CD4-positive, alpha-beta memory T cell (primary cell): Measurements from ENCODE around the gene ALKAL2. TPM values are rescaled to one million over a fixed set of nuclear protein-coding genes. Genes with fewer than 3 reads are reported as not detected.
A peak's percentile ranks its signal among the peaks of the same experiment; 100 is the strongest.

Source experiments
- CTCF ChIA-PET: fragments of 350-600 bp; sonication (Branson Sonifier 250); formaldehyde crosslinking; loops from one replicate; lab custom pipeline; 2021; ENCODE audit warnings: inconsistent platforms; ENCODE audit not compliant: partially characterized antibody; lab: Charles Lee
- POLR2A ChIA-PET: fragments of 350-600 bp; sonication (Branson Sonifier 250); formaldehyde crosslinking; loops from one replicate; lab custom pipeline; 2021; ENCODE audit not compliant: partially characterized antibody; lab: Charles Lee
- DNase-seq, 5 donors: peaks; one replicate each; pipeline versions ENCODE4 v3.0.0 to v3.0.0-alpha.2; 2020 to 2022; ENCODE audit warnings: mixed read lengths in 1 of 5
- H3K27ac ChIP-seq: one replicate; pipeline ENCODE4 v1.7.0; 2013; ENCODE audit warnings: low read depth, low read length
- H3K27me3 ChIP-seq: 2 replicates; pipeline ENCODE4 v1.7.0; 2013; ENCODE audit warnings: mild to moderate bottlenecking, low read length, moderate library complexity; ENCODE audit not compliant: insufficient read depth
- H3K36me3 ChIP-seq: 2 replicates; pipeline ENCODE4 v1.7.0; 2013; ENCODE audit warnings: mild to moderate bottlenecking, low read length, moderate library complexity; ENCODE audit not compliant: insufficient read depth
- H3K4me1 ChIP-seq: 2 replicates; pipeline ENCODE4 v1.7.0; 2013; ENCODE audit warnings: mild to moderate bottlenecking, low read length, moderate library complexity; ENCODE audit not compliant: insufficient read depth
- H3K4me3 ChIP-seq, 2 donors: one replicate each; pipeline ENCODE4 v1.7.0; 2013; ENCODE audit warnings: low read length in 2 of 2, mild to moderate bottlenecking in 1 of 2
- H3K9me3 ChIP-seq, 2 donors: one replicate each; pipeline ENCODE4 v1.7.0; 2013; ENCODE audit warnings: low read length in 2 of 2, control low read depth in 1 of 2; ENCODE audit not compliant: control insufficient read depth in 1 of 2
- H3K27ac Mint-ChIP-seq, 7 donors: one replicate each; pipeline ENCODE4 v1.8.0; 2020 to 2021; ENCODE audit warnings: mixed read lengths in 7 of 7, mild to moderate bottlenecking in 6 of 7, inconsistent platforms in 3 of 7, moderate library complexity in 3 of 7
- H3K27me3 Mint-ChIP-seq, 2 donors: one replicate each; pipeline ENCODE4 v1.8.0; 2020 to 2021; ENCODE audit warnings: mixed read lengths in 2 of 2
- H3K36me3 Mint-ChIP-seq, 2 donors: one replicate each; pipeline ENCODE4 v1.8.0; 2020 to 2021; ENCODE audit warnings: mixed read lengths in 2 of 2, inconsistent platforms in 1 of 2, mild to moderate bottlenecking in 1 of 2
- H3K4me1 Mint-ChIP-seq, 4 donors: one replicate each; pipeline ENCODE4 v1.8.0; 2020 to 2021; ENCODE audit warnings: mixed read lengths in 4 of 4, mild to moderate bottlenecking in 1 of 4
- H3K4me3 Mint-ChIP-seq, 8 donors: one replicate each; pipeline ENCODE4 v1.8.0; 2020 to 2021; ENCODE audit warnings: mixed read lengths in 8 of 8, mild to moderate bottlenecking in 7 of 8, moderate library complexity in 6 of 8, inconsistent platforms in 3 of 8
- H3K9me3 Mint-ChIP-seq, 8 donors: one replicate each; pipeline ENCODE4 v1.8.0; 2020 to 2021; ENCODE audit warnings: mixed read lengths in 8 of 8, mild to moderate bottlenecking in 5 of 8, inconsistent platforms in 3 of 8, moderate library complexity in 1 of 8
- intact Hi-C: fragments of 100-400 bp; cut with micrococcal nuclease; formaldehyde crosslinking; loops from one replicate; pipeline ENCODE4 v1.15.1; 2023
- polyA plus RNA-seq, 2 donors: library from polyadenylated mRNA; unstranded; fragments of 300-500 nt; fragmentation: Illumina TruSeq; gene quantifications; one replicate each; pipeline ENCODE4 v1.2.3, GENCODE V29; 2021
- total RNA-seq, 2 experiments: library from RNA; stranded (reverse); gene quantifications; one replicate each; pipeline ENCODE4 v1.2.3, GENCODE V29; 2021

Gene ALKAL2
- total and polyA plus RNA-seq, 4 experiments from 2014 or later = not detected

- Mint-ChIP-seq H3K9me3 (no peaks in the 10 kb centered on the region), H3K27me3 (peaks cover 10 to 19% of the 10 kb centered on the region in 2 donors), H3K4me1 (peaks cover 4 to 14% (median 7%) of the 10 kb centered on the region in 4 donors), H3K4me3 (peak overlapping the region in 1 of 8 donors; percentile 47), H3K27ac (no peak overlapping the region), H3K36me3 (peaks cover 24 to 36% of the 10 kb centered on the region in 2 donors)
- intact Hi-C loops = no loop called here
- Histone ChIP-seq H3K4me1 (peaks cover 16% of the 10 kb centered on the region), H3K9me3 (no peaks in the 10 kb centered on the region), H3K36me3 (peaks cover 15% of the 10 kb centered on the region), H3K4me3 (no peak overlapping the region), H3K27me3 (peaks cover 11% of the 10 kb centered on the region), H3K27ac (no peak overlapping the region)
- DNase-seq = no peak
- POLR2A ChIA-PET = no interaction called here
- CTCF ChIA-PET = interaction anchor here (1.1 kb wide), 1 partner anchor 14 kb away, joined by 3 read pairs; no protein-coding TSS in a partner anchor
Observed at GRCh38 chr2:284896-285492, 2.9 kb downstream of the ALKAL2 start.

- peaks cover 8 to 15% of the 10 kb centered on the region in 2 donors for H3K27me3 Mint-ChIP-seq
- H3K27me3 ChIP-seq = peaks cover 3% of the 10 kb centered on the region
- H3K4me3 Mint-ChIP-seq = no peak overlapping the region
- H3K9me3 ChIP-seq = no peaks in the 10 kb centered on the region
- DNase-seq = no peak
- ChIA-PET POLR2A (no interaction called here), CTCF (interaction anchor here (1.6 kb wide), 1 partner anchor 13 kb away, joined by 3 read pairs; no protein-coding TSS in a partner anchor)
- H3K4me3 ChIP-seq = no peak overlapping the region
- peaks cover 0 to 8% (median 3%) of the 10 kb centered on the region in 4 donors for H3K4me1 Mint-ChIP-seq
- no peaks in the 10 kb centered on the region for H3K9me3 Mint-ChIP-seq
- no peak overlapping the region for H3K27ac Mint-ChIP-seq
- intact Hi-C loops = no loop called here
- peaks cover 23% of the 10 kb centered on the region for H3K36me3 ChIP-seq
- no peak overlapping the region for H3K27ac ChIP-seq
- H3K36me3 Mint-ChIP-seq = peaks cover 32 to 44% of the 10 kb centered on the region in 2 donors
- peaks cover 8% of the 10 kb centered on the region for H3K4me1 ChIP-seq
Observed at GRCh38 chr2:283996-284794, 3.7 kb downstream of the ALKAL2 start.

GRCh38 chr2:282371-283263 is 5.3 kb downstream of the ALKAL2 start:
- Mint-ChIP-seq H3K27me3 (peaks cover 8 to 15% of the 10 kb centered on the region in 2 donors), H3K9me3 (no peaks in the 10 kb centered on the region), H3K36me3 (peaks cover 47 to 58% of the 10 kb centered on the region in 2 donors), H3K4me3 (no peak overlapping the region), H3K4me1 (peaks cover 0 to 8% (median 2%) of the 10 kb centered on the region in 4 donors), H3K27ac (no peak overlapping the region)
- H3K27me3 ChIP-seq = no peaks in the 10 kb centered on the region
- ChIA-PET CTCF (interaction anchor here (0.6 kb wide), 1 partner anchor 49 kb away, joined by 3 read pairs; no protein-coding TSS in a partner anchor), POLR2A (no interaction called here)
- H3K9me3 ChIP-seq = no peaks in the 10 kb centered on the region
- H3K36me3 ChIP-seq = peaks cover 36% of the 10 kb centered on the region
- intact Hi-C loops = no loop called here
- no peak overlapping the region for H3K27ac ChIP-seq
- no peak overlapping the region for H3K4me3 ChIP-seq
- peaks cover 4% of the 10 kb centered on the region for H3K4me1 ChIP-seq
- no peak for DNase-seq

GRCh38 chr2:281381-281780 is 6.5 kb downstream of the ALKAL2 start:
- ChIA-PET POLR2A (no interaction called here), CTCF (interaction anchor here (0.9 kb wide), 2 partner anchors 9 to 35 kb away, joined by 3 read pairs; no protein-coding TSS in a partner anchor)
- intact Hi-C loops = no loop called here
- Histone ChIP-seq H3K27me3 (no peaks in the 10 kb centered on the region), H3K9me3 (no peaks in the 10 kb centered on the region), H3K4me3 (no peak overlapping the region), H3K4me1 (no peaks in the 10 kb centered on the region), H3K36me3 (peaks cover 49% of the 10 kb centered on the region), H3K27ac (no peak overlapping the region)
- H3K27ac Mint-ChIP-seq = no peak overlapping the region
- no peaks in the 10 kb centered on the region for H3K9me3 Mint-ChIP-seq
- H3K27me3 Mint-ChIP-seq = peaks cover 8 to 9% of the 10 kb centered on the region in 2 donors
- no peak for DNase-seq
- H3K4me1 Mint-ChIP-seq = peaks cover 0 to 8% (median 0%) of the 10 kb centered on the region in 4 donors
- no peak overlapping the region for H3K4me3 Mint-ChIP-seq
- peaks cover 59 to 70% of the 10 kb centered on the region in 2 donors for H3K36me3 Mint-ChIP-seq

GRCh38 chr2:280650-281110 is 7.2 kb downstream of the ALKAL2 start:
- Histone ChIP-seq H3K9me3 (no peaks in the 10 kb centered on the region), H3K27me3 (no peaks in the 10 kb centered on the region), H3K4me3 (no peak overlapping the region), H3K27ac (no peak overlapping the region), H3K36me3 (peaks cover 56% of the 10 kb centered on the region), H3K4me1 (no peaks in the 10 kb centered on the region)
- POLR2A ChIA-PET = no interaction called here
- Mint-ChIP-seq H3K4me1 (peaks cover 0 to 3% (median 0%) of the 10 kb centered on the region in 4 donors), H3K36me3 (peaks cover 65 to 76% of the 10 kb centered on the region in 2 donors), H3K4me3 (no peak overlapping the region), H3K27ac (no peak overlapping the region), H3K9me3 (no peaks in the 10 kb centered on the region), H3K27me3 (peaks cover 2 to 4% of the 10 kb centered on the region in 2 donors)
- intact Hi-C loops = no loop called here
- no peak for DNase-seq
- CTCF ChIA-PET = interaction anchor here (0.9 kb wide), 1 partner anchor 9 kb away, joined by 3 read pairs; no protein-coding TSS in a partner anchor

GRCh38 chr2:279956-280649 is 7.8 kb downstream of the ALKAL2 start:
- Mint-ChIP-seq H3K27me3 (no peaks in the 10 kb centered on the region), H3K27ac (peak overlapping the region in 1 of 7 donors; percentile 36), H3K9me3 (no peaks in the 10 kb centered on the region), H3K4me3 (no peak overlapping the region), H3K4me1 (no peaks in the 10 kb centered on the region), H3K36me3 (peaks cover 71 to 80% of the 10 kb centered on the region in 2 donors)
- Histone ChIP-seq H3K36me3 (peaks cover 60% of the 10 kb centered on the region), H3K4me1 (no peaks in the 10 kb centered on the region), H3K4me3 (no peak overlapping the region), H3K9me3 (no peaks in the 10 kb centered on the region), H3K27ac (no peak overlapping the region), H3K27me3 (no peaks in the 10 kb centered on the region)
- intact Hi-C loops = no loop called here
- ChIA-PET CTCF (no interaction called here), POLR2A (no interaction called here)
- DNase-seq = no peak
